K562 (cell line): ENCODE data around the gene SH3BP2. TPM values are rescaled to one million over a fixed set of nuclear protein-coding genes. Genes with fewer than 3 reads are reported as not detected.

Experiments used
- ATAC-seq: fragments of 200-7000 bp; cut with Tn5 transposase; 3 replicates; pipeline ENCODE4 v1.9.1; 2020; ENCODE audit warnings: moderate library complexity
- BruUV-seq: library from RNA; stranded (reverse); fragments of 400-500 nt; replicated peaks from 2 replicates; lab custom pipeline; 2021; lab: Mats Ljungman, UMichigan
- CTCF ChIA-PET: fragments of 300-600 bp; formaldehyde crosslinking; extraction: SDS; loops from one replicate; lab custom pipeline; 2021; ENCODE audit warnings: low intra/inter-chr PET ratio; lab: Yijun Ruan, JAX
- POLR2A ChIA-PET: fragments of 300-600, 350-650 bp; sonication (Branson Sonifier 250); formaldehyde crosslinking; extraction: SDS; loops from one replicate; lab custom pipeline; 2021; ENCODE audit warnings: antibody characterized with exemption, inconsistent platforms; lab: Yijun Ruan, JAX
- DNase-seq, 4 experiments: peaks; one replicate each; pipeline versions ENCODE4 v3.0.0 to v3.0.0-alpha.2; 2011 to 2018; ENCODE audit warnings: low spot score in 3 of 4, mixed read lengths in 3 of 4; ENCODE audit errors: extremely low read depth in 1 of 4
- FAIRE-seq: peaks from 2 replicates; lab custom pipeline; 2011; peaks lifted over from hg19 to GRCh38; lab: Jason Lieb, UNC
- H2AFZ ChIP-seq: 2 replicates; pipeline ENCODE4 v1.6.0; 2011; ENCODE audit warnings: low read depth, low read length, control low read depth, inconsistent platforms
- H3K27ac ChIP-seq: fragments of 200-600 bp; 3 replicates; pipeline ENCODE4 v1.8.0; 2011; ENCODE audit warnings: low read depth, mild to moderate bottlenecking, control low read depth, inconsistent platforms, low read length, moderate library complexity, mixed read lengths; ENCODE audit errors: extremely low read depth
- H3K27me3 ChIP-seq, 2 experiments: fragments of 300-600 bp in 1 of 2; 2 replicates in 1 of 2; 3 replicates in 1 of 2; pipeline versions ENCODE4 v1.6.0 to v1.8.0; 2011; ENCODE audit warnings: inconsistent platforms in 2 of 2, low read length in 2 of 2, mild to moderate bottlenecking in 1 of 2, mixed read lengths in 1 of 2, moderate library complexity in 1 of 2; ENCODE audit not compliant: control insufficient read depth in 2 of 2, insufficient read depth in 2 of 2
- H3K36me3 ChIP-seq: fragments of 300-600 bp; 3 replicates; pipeline ENCODE4 v1.8.0; 2011; ENCODE audit warnings: mild to moderate bottlenecking, low read length, inconsistent platforms; ENCODE audit not compliant: control insufficient read depth, insufficient read depth
- H3K4me1 ChIP-seq, 2 experiments: fragments of 200-600 bp in 1 of 2; replicated peaks in 1 of 2; 2 replicates in 1 of 2; 3 replicates in 1 of 2; pipeline versions ENCODE4 v1.5.1 to v1.8.0; 2011; ENCODE audit warnings: inconsistent platforms in 2 of 2, low read length in 2 of 2, mild to moderate bottlenecking in 1 of 2, mixed read lengths in 1 of 2, moderate library complexity in 1 of 2; ENCODE audit not compliant: control insufficient read depth in 2 of 2, insufficient read depth in 2 of 2
- H3K4me2 ChIP-seq: 2 replicates; pipeline ENCODE4 v1.6.1; 2011; ENCODE audit warnings: low read length, control low read depth, inconsistent platforms, mixed read lengths; ENCODE audit not compliant: insufficient read depth
- H3K4me3 ChIP-seq: fragments of 200-600 bp; sonication (generic), shearing (Covaris generic); 2 replicates; pipeline ENCODE4 v1.5.1; 2016; ENCODE audit warnings: control low read depth, inconsistent platforms
- H3K79me2 ChIP-seq: fragments of 200-600 bp; 3 replicates; pipeline ENCODE4 v1.8.0; 2011; ENCODE audit warnings: low read length, inconsistent platforms; ENCODE audit not compliant: control insufficient read depth, insufficient read depth
- H3K9ac ChIP-seq, 2 experiments: 2 replicates each; pipeline versions ENCODE4 v1.6.0 to v1.6.1; 2011; ENCODE audit warnings: low read depth in 2 of 2, low read length in 2 of 2, control low read depth in 1 of 2, inconsistent platforms in 1 of 2, mild to moderate bottlenecking in 1 of 2, mixed read lengths in 1 of 2; ENCODE audit not compliant: insufficient read depth in 1 of 2
- H3K9me1 ChIP-seq: one replicate; pipeline ENCODE4 v1.6.0; 2011; ENCODE audit warnings: inconsistent platforms, mild to moderate bottlenecking, low read length, moderate library complexity; ENCODE audit not compliant: control insufficient read depth, insufficient read depth
- H3K9me3 ChIP-seq: replicated peaks from 2 replicates; pipeline ENCODE4 v1.5.1; 2011; ENCODE audit warnings: low read depth, low read length, inconsistent platforms; ENCODE audit not compliant: control insufficient read depth, insufficient read depth
- H4K20me1 ChIP-seq: replicated peaks from 2 replicates; pipeline ENCODE4 v1.6.1; 2011; ENCODE audit warnings: low read length, inconsistent platforms, mixed read lengths; ENCODE audit not compliant: control insufficient read depth, insufficient read depth
- FOXA1 ChIP-seq: fragments of 450-650 bp; IDR thresholded peaks from 2 replicates; pipeline ENCODE4 v1.6.1; 2016; ENCODE audit warnings: mild to moderate bottlenecking, borderline replicate concordance
- GATAD2B ChIP-seq: fragments of 450-650 bp; IDR thresholded peaks from 2 replicates; pipeline ENCODE4 v1.6.1; 2017; ENCODE audit warnings: mild to moderate bottlenecking, borderline replicate concordance
- HDAC8 ChIP-seq: fragments of 450-650 bp; IDR thresholded peaks from 2 replicates; pipeline ENCODE4 v1.6.1; 2016; ENCODE audit warnings: mild to moderate bottlenecking, missing genetic modification characterization, moderate library complexity, missing compliant biosample characterization
- KLF6 ChIP-seq: fragments of 250-450 bp; sonication (Bioruptor Pico); IDR thresholded peaks from 2 replicates; pipeline ENCODE4 v1.4.0; 2020; ENCODE audit warnings: mild to moderate bottlenecking, moderate library complexity, borderline replicate concordance
- MXD1 ChIP-seq: fragments of 250-450 bp; sonication (Bioruptor Pico); IDR thresholded peaks from 2 replicates; pipeline ENCODE4 v1.8.0; 2021; ENCODE audit warnings: borderline replicate concordance, mild to moderate bottlenecking, moderate library complexity; ENCODE audit not compliant: poor library complexity, severe bottlenecking
- PKNOX1 ChIP-seq: fragments of 450-650 bp; IDR thresholded peaks from 2 replicates; pipeline ENCODE4 v1.6.1; 2016
- SNRNP70 ChIP-seq: fragments of 200-400 bp; formaldehyde crosslinking; optimal IDR thresholded peaks from 2 replicates; pipeline ENCODE3; 2017; ENCODE audit warnings: low read depth, low read length
- SREBF1 ChIP-seq: fragments of 150-350 bp; IDR thresholded peaks from 2 replicates; pipeline ENCODE4 v1.6.1; 2014; ENCODE audit warnings: antibody characterized with exemption, low read depth, low read length, borderline replicate concordance
- THAP12 ChIP-seq: fragments of 250-450 bp; sonication (Bioruptor Pico); IDR thresholded peaks from 2 replicates; pipeline ENCODE4 v1.9.0; 2021; ENCODE audit warnings: mild to moderate bottlenecking, inconsistent platforms
- TSC22D4 ChIP-seq: fragments of 450-650 bp; IDR thresholded peaks from 2 replicates; pipeline ENCODE4 v1.6.1; 2016; ENCODE audit warnings: missing genetic modification characterization, missing biosample characterization, control low read depth
- ZFP1 ChIP-seq: fragments of 450-650 bp; formaldehyde crosslinking; IDR thresholded peaks from 2 replicates; pipeline ENCODE4 v1.4.0; 2020; ENCODE audit warnings: mild to moderate bottlenecking, mixed read lengths
- ZNF253 ChIP-seq: fragments of 250-450 bp; sonication (Bioruptor Pico); conservative IDR thresholded peaks from 2 replicates; pipeline ENCODE4 v1.6.1; 2021; ENCODE audit warnings: mild to moderate bottlenecking
- ZNF316 ChIP-seq: fragments of 450-650 bp; IDR thresholded peaks from 2 replicates; pipeline ENCODE4 v1.6.1; 2016
- ZNF551 ChIP-seq: fragments of 250-450 bp; sonication (Bioruptor Pico); IDR thresholded peaks from 2 replicates; pipeline ENCODE4 v1.5.0; 2021; ENCODE audit warnings: mild to moderate bottlenecking, moderate library complexity
- WGBS: fragments of 100-300 bp; shearing (Covaris generic); methylation state at CpG from one replicate; pipeline ENCODE4 v1.1.6; 2016; ENCODE audit warnings: low coverage, mixed read lengths; ENCODE audit not compliant: insufficient coverage; ENCODE audit errors: missing lambda C conversion rate; 5-methylcytosine and 5-hydroxymethylcytosine counted together
- in situ Hi-C: fragments of 300-500 bp; cut with MboI; formaldehyde crosslinking; loops from 4 replicates; pipeline ENCODE4 v1.15.0; 2018; ENCODE audit warnings: inconsistent platforms, mixed read lengths
- intact Hi-C: fragments of 100-400 bp; cut with micrococcal nuclease; formaldehyde crosslinking; loops from 2 replicates; pipeline ENCODE4 v1.14.2; 2022
- polyA plus RNA-seq, 8 experiments: library from polyadenylated mRNA; depleted of rRNA in 4 of 8; stranded (reverse) in 5 of 8; unstranded in 3 of 8; fragments of >200 nt; fragmentation: Nextera tagmentation in 2 of 8; fragmentation: Illumina TruSeq in 1 of 8; extraction: Ambion mirVana in 2 of 8; extraction: Trizol in 1 of 8; gene quantifications; 2 replicates each; pipeline versions ENCODE4 v1.2.1 to v1.2.3, GENCODE V29; 2011 to 2014; ENCODE audit warnings: inconsistent platforms in 1 of 8, missing spikeins in 1 of 8
- total RNA-seq, 7 experiments: library from RNA; depleted of rRNA in 6 of 7; stranded (reverse); fragments of >200 nt in 6 of 7; fragmentation: Illumina TruSeq in 2 of 7; extraction: Trizol in 2 of 7; gene quantifications; 2 replicates each; pipeline versions ENCODE4 v1.2.1 to v1.2.3, GENCODE V29; 2011 to 2021; ENCODE audit warnings: low replicate concordance in 1 of 7
- TF ChIP-seq, protein P1 (sequence below): sonication (generic); formaldehyde crosslinking; IDR thresholded peaks from 2 replicates; pipeline ENCODE4 v1.8.0; 2022; ENCODE audit warnings: mild to moderate bottlenecking, missing genetic modification reagents
- TF ChIP-seq, protein P2 (sequence below), 3 experiments: IDR thresholded peaks in 2 of 3; conservative IDR thresholded peaks in 1 of 3; 2 replicates each; pipeline ENCODE4 v1.5.1; 2011 to 2012; ENCODE audit warnings: low read length in 3 of 3, mild to moderate bottlenecking in 3 of 3, control low read depth in 2 of 3, improper control_type of control experiment in 1 of 3, inconsistent platforms in 1 of 3, low read depth in 1 of 3, mixed read lengths in 1 of 3, moderate library complexity in 1 of 3; ENCODE audit not compliant: insufficient read depth in 2 of 3

Gene SH3BP2
- total and polyA plus RNA-seq, 9 of the 15 experiments (the other 6 are each of a cell fraction or from before 2014, with no cell fraction given): 0.34 to 16.0 (median 5.1) TPM

DNA sequence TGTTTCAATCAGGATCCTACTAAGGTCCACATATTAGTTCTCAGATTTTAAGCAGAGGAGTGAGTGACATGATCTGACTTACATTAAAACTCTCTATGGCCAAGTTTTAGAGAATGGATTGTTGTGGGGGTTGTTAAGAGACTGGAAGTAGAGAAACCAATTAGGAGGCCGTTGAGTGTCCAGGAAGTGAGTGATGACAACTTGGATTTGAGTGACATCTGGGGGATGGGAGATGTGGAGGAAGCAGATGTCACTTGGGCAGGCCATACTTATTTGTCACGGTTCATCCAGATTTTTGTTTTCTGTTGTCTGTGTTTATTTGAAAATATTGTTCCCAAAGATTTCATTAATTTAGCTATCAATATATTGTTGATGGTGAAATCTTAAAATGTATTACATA, 79.0 kb downstream of the SH3BP2 start:
- DNase-seq (peak in 2 of 4 experiments; percentile 21 to 45), FAIRE-seq (peak; percentile 40), ATAC-seq (no peak)
- no peaks in the 10 kb centered on the region for H3K9me3 ChIP-seq
- H3K4me2 ChIP-seq: no peak overlapping the region
- H3K27me3 ChIP-seq: no peaks in the 10 kb centered on the region
- H2AFZ ChIP-seq: no peak overlapping the region
- H3K9me1 ChIP-seq: peaks cover 6% of the 10 kb centered on the region
- no TSS peak for BruUV-seq
- intact Hi-C loops (no loop called here), in situ Hi-C loops (no loop called here)
- ChIA-PET POLR2A (interaction anchor here (1.9 to 2.2 kb wide), 2 partner anchors 11 to 12 kb away, joined by 5 to 12 read pairs; no protein-coding TSS in a partner anchor), CTCF (no interaction called here)
- peaks cover 14 to 32% of the 10 kb centered on the region in 2 experiments for H3K4me1 ChIP-seq
- H4K20me1 ChIP-seq: peaks cover 37% of the 10 kb centered on the region
- no peak overlapping the region for H3K9ac ChIP-seq
- peaks cover 78% of the 10 kb centered on the region for H3K79me2 ChIP-seq
- H3K4me3 ChIP-seq: no peak overlapping the region
- 5% methylated on average over 2 of the region's 2 CpGs for WGBS
- H3K27ac ChIP-seq: no peak overlapping the region
- H3K36me3 ChIP-seq: peaks cover 17% of the 10 kb centered on the region
- TF ChIP-seq MXD1 (CRISPR knock-in tag): no peak
- no peak for TF ChIP-seq ZNF316
- TF ChIP-seq, protein P1, sequence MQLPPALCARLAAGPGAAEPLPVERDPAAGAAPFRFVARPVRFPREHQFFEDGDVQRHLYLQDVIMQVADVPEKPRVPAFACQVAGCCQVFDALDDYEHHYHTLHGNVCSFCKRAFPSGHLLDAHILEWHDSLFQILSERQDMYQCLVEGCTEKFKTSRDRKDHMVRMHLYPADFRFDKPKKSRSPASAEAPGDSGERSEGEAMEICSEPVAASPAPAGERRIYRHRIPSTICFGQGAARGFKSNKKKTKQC (CRISPR knock-in tag): no peak
- TF ChIP-seq GATAD2B: no peak
- TF ChIP-seq HDAC8 (tag): no peak
- no peak for TF ChIP-seq ZFP1 (CRISPR knock-in tag)
- TF ChIP-seq, protein P2, sequence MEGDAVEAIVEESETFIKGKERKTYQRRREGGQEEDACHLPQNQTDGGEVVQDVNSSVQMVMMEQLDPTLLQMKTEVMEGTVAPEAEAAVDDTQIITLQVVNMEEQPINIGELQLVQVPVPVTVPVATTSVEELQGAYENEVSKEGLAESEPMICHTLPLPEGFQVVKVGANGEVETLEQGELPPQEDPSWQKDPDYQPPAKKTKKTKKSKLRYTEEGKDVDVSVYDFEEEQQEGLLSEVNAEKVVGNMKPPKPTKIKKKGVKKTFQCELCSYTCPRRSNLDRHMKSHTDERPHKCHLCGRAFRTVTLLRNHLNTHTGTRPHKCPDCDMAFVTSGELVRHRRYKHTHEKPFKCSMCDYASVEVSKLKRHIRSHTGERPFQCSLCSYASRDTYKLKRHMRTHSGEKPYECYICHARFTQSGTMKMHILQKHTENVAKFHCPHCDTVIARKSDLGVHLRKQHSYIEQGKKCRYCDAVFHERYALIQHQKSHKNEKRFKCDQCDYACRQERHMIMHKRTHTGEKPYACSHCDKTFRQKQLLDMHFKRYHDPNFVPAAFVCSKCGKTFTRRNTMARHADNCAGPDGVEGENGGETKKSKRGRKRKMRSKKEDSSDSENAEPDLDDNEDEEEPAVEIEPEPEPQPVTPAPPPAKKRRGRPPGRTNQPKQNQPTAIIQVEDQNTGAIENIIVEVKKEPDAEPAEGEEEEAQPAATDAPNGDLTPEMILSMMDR (IDR thresholded peaks at IDR 0.05 in 2 of 3, conservative IDR thresholded peaks at IDR 0.05 in 1 of 3; ENCODE audit: insufficient read depth in 2 of 3, low read depth in 1 of 3, low read length in 3 of 3): 0 out of 6 replicates have a peak, but pooled peaks of 1 of the 3 experiments have one; percentile 8
- TF ChIP-seq ZNF253 (CRISPR knock-in tag): no peak
- TF ChIP-seq FOXA1: no peak
- TF ChIP-seq SNRNP70: no peak
- TF ChIP-seq SREBF1: no peak
- TF ChIP-seq THAP12 (CRISPR knock-in tag): no peak
- TF ChIP-seq TSC22D4 (tag): no peak
- no peak for TF ChIP-seq ZNF551
- no peak for TF ChIP-seq KLF6 (CRISPR knock-in tag)
- TF ChIP-seq PKNOX1: peak; percentile 96
